ENCODE measurements around the gene XAF1. TPM values are rescaled to one million over a fixed set of nuclear protein-coding genes. Genes with fewer than 3 reads are reported as not detected.

XAF1 gene
- polyA plus RNA-seq, 1 donor (not counting 4 experiments of a cell fraction or from before 2014, with no cell fraction given) = 10.6 TPM

GRCh38 chr17:6756425-6757031, 682 bp downstream of the XAF1 start:
- peaks cover 24% of the 10 kb centered on the region for H3K4me1 ChIP-seq (ENCODE audit: control insufficient read depth, extremely low read depth, insufficient read depth, low read length)
- dilution Hi-C loops (cut with MboI; ENCODE audit: extremely low pct_ligation_motif_present, low sequenced_read_pairs) = no loop called here

DNA sequence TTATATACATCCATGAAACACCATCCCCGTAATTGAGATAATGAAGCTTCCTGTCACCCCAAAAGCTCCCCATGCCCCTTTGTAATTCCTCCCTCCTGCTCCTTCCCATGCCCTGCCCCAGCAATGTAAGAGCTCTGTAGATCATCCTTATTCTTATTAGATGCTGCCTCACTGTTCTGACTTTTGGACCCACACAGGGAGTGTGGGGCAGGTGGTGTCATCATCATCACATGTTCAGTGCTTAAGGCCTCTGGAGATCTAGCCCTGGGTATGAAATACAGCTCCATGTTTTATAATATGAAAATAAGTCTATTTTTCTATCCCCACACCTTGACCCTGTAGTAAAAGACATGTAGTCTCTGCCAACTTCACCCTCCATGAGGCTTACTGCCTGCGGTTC, 1.9 kb downstream of the XAF1 start:
- H4K20me1 ChIP-seq (ENCODE audit: control insufficient read depth, extremely low read depth, insufficient read depth, low read length) = no peaks in the 10 kb centered on the region
- no peak overlapping the region for H3K4me2 ChIP-seq (ENCODE audit: control insufficient read depth, extremely low read depth, insufficient read depth, low read depth, low read length)
- DNase-seq (ENCODE audit: low read depth, low spot score) (no peak), FAIRE-seq (no peak)
- H3K27ac ChIP-seq (ENCODE audit: control insufficient read depth, insufficient read depth, low read length) = no peak overlapping the region
- peaks cover 0 to 2% of the 10 kb centered on the region in 2 experiments for H3K36me3 ChIP-seq (ENCODE audit: control insufficient read depth in 2 of 2, extremely low read depth in 1 of 2, insufficient read depth in 2 of 2, low read length in 2 of 2)
- H3K27me3 ChIP-seq (ENCODE audit: control insufficient read depth, extremely low read depth, insufficient read depth, low read length) = no peaks in the 10 kb centered on the region
- no peak overlapping the region for H2AFZ ChIP-seq (ENCODE audit: control insufficient read depth, low read length)
- TF ChIP-seq, protein P1, sequence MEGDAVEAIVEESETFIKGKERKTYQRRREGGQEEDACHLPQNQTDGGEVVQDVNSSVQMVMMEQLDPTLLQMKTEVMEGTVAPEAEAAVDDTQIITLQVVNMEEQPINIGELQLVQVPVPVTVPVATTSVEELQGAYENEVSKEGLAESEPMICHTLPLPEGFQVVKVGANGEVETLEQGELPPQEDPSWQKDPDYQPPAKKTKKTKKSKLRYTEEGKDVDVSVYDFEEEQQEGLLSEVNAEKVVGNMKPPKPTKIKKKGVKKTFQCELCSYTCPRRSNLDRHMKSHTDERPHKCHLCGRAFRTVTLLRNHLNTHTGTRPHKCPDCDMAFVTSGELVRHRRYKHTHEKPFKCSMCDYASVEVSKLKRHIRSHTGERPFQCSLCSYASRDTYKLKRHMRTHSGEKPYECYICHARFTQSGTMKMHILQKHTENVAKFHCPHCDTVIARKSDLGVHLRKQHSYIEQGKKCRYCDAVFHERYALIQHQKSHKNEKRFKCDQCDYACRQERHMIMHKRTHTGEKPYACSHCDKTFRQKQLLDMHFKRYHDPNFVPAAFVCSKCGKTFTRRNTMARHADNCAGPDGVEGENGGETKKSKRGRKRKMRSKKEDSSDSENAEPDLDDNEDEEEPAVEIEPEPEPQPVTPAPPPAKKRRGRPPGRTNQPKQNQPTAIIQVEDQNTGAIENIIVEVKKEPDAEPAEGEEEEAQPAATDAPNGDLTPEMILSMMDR (optimal IDR thresholded peaks at IDR 0.05 in 1 of 3, IDR thresholded peaks at IDR 0.05 in 1 of 3, conservative IDR thresholded peaks at IDR 0.05 in 1 of 3; ENCODE audit: extremely low read depth in 1 of 3, insufficient read depth in 2 of 3, low read length in 3 of 3) = no peak
- TF ChIP-seq EZH2 (IDR thresholded peaks at IDR 0.05; ENCODE audit: low read length) = no peak
- H3K9me3 ChIP-seq (ENCODE audit: control insufficient read depth, low read depth, low read length) = no peaks in the 10 kb centered on the region
- dilution Hi-C loops (cut with MboI; ENCODE audit: extremely low pct_ligation_motif_present, low sequenced_read_pairs) = no loop called here
- H3K9me1 ChIP-seq (ENCODE audit: control insufficient read depth, extremely low read depth, insufficient read depth, low read length) = no peaks in the 10 kb centered on the region
- no peaks in the 10 kb centered on the region for H3K79me2 ChIP-seq (ENCODE audit: control insufficient read depth, insufficient read depth, low read length)
- no peak overlapping the region for H3K9ac ChIP-seq (ENCODE audit: control insufficient read depth, extremely low read depth, insufficient read depth, low read length)
- peaks cover 15% of the 10 kb centered on the region for H3K4me1 ChIP-seq (ENCODE audit: control insufficient read depth, extremely low read depth, insufficient read depth, low read length)
- H3K4me3 ChIP-seq (ENCODE audit: control insufficient read depth in 2 of 3, extremely low read depth in 1 of 3, insufficient read depth in 2 of 3, low read depth in 1 of 3, low read length in 3 of 3) = no peak overlapping the region

More at GRCh38 chr17:6756425-6757031, 682 bp downstream of the XAF1 start:
- H3K4me2 ChIP-seq (ENCODE audit: control insufficient read depth, extremely low read depth, insufficient read depth, low read depth, low read length) = peak overlapping the region; percentile 92
- H3K9ac ChIP-seq (ENCODE audit: control insufficient read depth, extremely low read depth, insufficient read depth, low read length) = peak overlapping the region; percentile 62
- H3K9me3 ChIP-seq (ENCODE audit: control insufficient read depth, low read depth, low read length) = no peaks in the 10 kb centered on the region
- H3K79me2 ChIP-seq (ENCODE audit: control insufficient read depth, insufficient read depth, low read length) = no peaks in the 10 kb centered on the region
- no peak overlapping the region for H3K27ac ChIP-seq (ENCODE audit: control insufficient read depth, insufficient read depth, low read length)
- no peaks in the 10 kb centered on the region for H3K36me3 ChIP-seq (ENCODE audit: control insufficient read depth in 2 of 2, extremely low read depth in 1 of 2, insufficient read depth in 2 of 2, low read length in 2 of 2)
- TF ChIP-seq, protein P1 (optimal IDR thresholded peaks at IDR 0.05 in 1 of 3, IDR thresholded peaks at IDR 0.05 in 1 of 3, conservative IDR thresholded peaks at IDR 0.05 in 1 of 3; ENCODE audit: extremely low read depth in 1 of 3, insufficient read depth in 2 of 3, low read length in 3 of 3) = no peak
- TF ChIP-seq EZH2 (IDR thresholded peaks at IDR 0.05; ENCODE audit: low read length) = no peak
- no peaks in the 10 kb centered on the region for H3K9me1 ChIP-seq (ENCODE audit: control insufficient read depth, extremely low read depth, insufficient read depth, low read length)
- H3K4me3 ChIP-seq (ENCODE audit: control insufficient read depth in 2 of 3, extremely low read depth in 1 of 3, insufficient read depth in 2 of 3, low read depth in 1 of 3, low read length in 3 of 3) = peak overlapping the region; percentile 38 to 65 (median 63)
- DNase-seq (ENCODE audit: low read depth, low spot score) = no peak
- H4K20me1 ChIP-seq (ENCODE audit: control insufficient read depth, extremely low read depth, insufficient read depth, low read length) = no peaks in the 10 kb centered on the region
- FAIRE-seq = no peak
- no peaks in the 10 kb centered on the region for H3K27me3 ChIP-seq (ENCODE audit: control insufficient read depth, extremely low read depth, insufficient read depth, low read length)
- H2AFZ ChIP-seq (ENCODE audit: control insufficient read depth, low read length) = peak overlapping the region; percentile 92

Data from keratinocyte (primary cell).